ENCODE measurements around the gene NOX4. TPM values are rescaled to one million over a fixed set of nuclear protein-coding genes. Genes with fewer than 3 reads are reported as not detected.

NOX4 gene
- total RNA-seq, 1 experiment from 2014 or later, result 1.5 TPM

GRCh38 chr11:89487016-89487415 lies 4.2 kb downstream of the NOX4 start:
- ChIA-PET CTCF (no interaction called here), POLR2A (no interaction called here)
- Mint-ChIP-seq H3K36me3 (no peaks in the 10 kb centered on the region), H3K27me3 (ENCODE audit: low read depth) (0 out of 2 replicates have a peak, but pooled peaks cover 6% of the 10 kb centered on the region), H3K27ac (no peak overlapping the region), H3K4me1 (peaks cover 16% of the 10 kb centered on the region), H3K9me3 (no peaks in the 10 kb centered on the region), H3K4me3 (no peak overlapping the region)
- TF ChIP-seq ZNF532 (CRISPR knock-in tag; IDR thresholded peaks at IDR 0.05; ENCODE audit: borderline replicate concordance) (no peak), AR (CRISPR knock-in tag; IDR thresholded peaks at IDR 0.05) (no peak), EMX1 (CRISPR knock-in tag; IDR thresholded peaks at IDR 0.05) (no peak), ZNF416 (CRISPR knock-in tag; IDR thresholded peaks at IDR 0.05) (no peak), ETV6 (CRISPR knock-in tag; IDR thresholded peaks at IDR 0.05) (no peak), ERG (CRISPR knock-in tag; IDR thresholded peaks at IDR 0.05) (no peak), ZNF317 (CRISPR knock-in tag; IDR thresholded peaks at IDR 0.05; ENCODE audit: borderline replicate concordance, low read depth) (no peak), USF2 (CRISPR knock-in tag; IDR thresholded peaks at IDR 0.05) (no peak), ZNF263 (CRISPR knock-in tag; IDR thresholded peaks at IDR 0.05; ENCODE audit: low read depth) (no peak), SMAD4 (CRISPR knock-in tag; IDR thresholded peaks at IDR 0.05) (no peak), SMAD3 (CRISPR knock-in tag; IDR thresholded peaks at IDR 0.05; ENCODE audit: borderline replicate concordance) (no peak)
- no peak for DNase-seq (ENCODE audit: low spot score)
- ATAC-seq, result no peak

GRCh38 chr11:89484896-89485295 lies 6.3 kb downstream of the NOX4 start:
- Mint-ChIP-seq H3K36me3 (no peaks in the 10 kb centered on the region), H3K27me3 (ENCODE audit: low read depth) (no peaks in the 10 kb centered on the region), H3K9me3 (no peaks in the 10 kb centered on the region), H3K4me1 (no peaks in the 10 kb centered on the region), H3K4me3 (no peak overlapping the region), H3K27ac (no peak overlapping the region)
- ChIA-PET CTCF (interaction anchor here (1.5 kb wide), 1 partner anchor 130 kb away, joined by 3 read pairs; no protein-coding TSS in a partner anchor), POLR2A (no interaction called here)
- DNase-seq (ENCODE audit: low spot score), result no peak
- no peak for ATAC-seq
- TF ChIP-seq PREB (CRISPR knock-in tag; IDR thresholded peaks at IDR 0.05; ENCODE audit: borderline replicate concordance) (no peak), GTF2I (CRISPR knock-in tag; conservative IDR thresholded peaks at IDR 0.05) (no peak), CREB1 (CRISPR knock-in tag; IDR thresholded peaks at IDR 0.05) (no peak), ZNF281 (CRISPR knock-in tag; IDR thresholded peaks at IDR 0.05) (no peak), PRDM15 (CRISPR knock-in tag; IDR thresholded peaks at IDR 0.05) (no peak), FOXJ3 (CRISPR knock-in tag; IDR thresholded peaks at IDR 0.05; ENCODE audit: borderline replicate concordance) (no peak)
